Suprapubic skin (tissue), 4 donors: ENCODE results near the gene RGP1.

ENCODE experiments used
- EP300 ChIP-seq: sonication (generic); formaldehyde crosslinking; IDR thresholded peaks from one replicate; pipeline ENCODE4 v1.6.1; 2017; ENCODE audit warnings: antibody characterized with exemption
- POLR2A ChIP-seq, 2 donors: fragments of 450-650 bp; IDR thresholded peaks; one replicate each; pipeline ENCODE4 v1.6.1; 2017; ENCODE audit warnings: antibody characterized with exemption in 2 of 2, mild to moderate bottlenecking in 2 of 2, moderate library complexity in 2 of 2
- POLR2AphosphoS5 ChIP-seq, 3 donors: sonication (generic); formaldehyde crosslinking; IDR thresholded peaks; one replicate each; pipeline ENCODE4 v1.6.1; 2017; ENCODE audit warnings: antibody characterized with exemption in 3 of 3
- TF ChIP-seq, protein P1 (sequence below), 2 donors: fragments of 200-600 bp in 1 of 2; fragments of 450-650 bp in 1 of 2; sonication (generic) in 1 of 2; IDR thresholded peaks; one replicate each; pipeline ENCODE4 v1.5.1; 2016 to 2019; ENCODE audit warnings: antibody characterized with exemption in 2 of 2, mild to moderate bottlenecking in 1 of 2, moderate library complexity in 1 of 2

DNA sequence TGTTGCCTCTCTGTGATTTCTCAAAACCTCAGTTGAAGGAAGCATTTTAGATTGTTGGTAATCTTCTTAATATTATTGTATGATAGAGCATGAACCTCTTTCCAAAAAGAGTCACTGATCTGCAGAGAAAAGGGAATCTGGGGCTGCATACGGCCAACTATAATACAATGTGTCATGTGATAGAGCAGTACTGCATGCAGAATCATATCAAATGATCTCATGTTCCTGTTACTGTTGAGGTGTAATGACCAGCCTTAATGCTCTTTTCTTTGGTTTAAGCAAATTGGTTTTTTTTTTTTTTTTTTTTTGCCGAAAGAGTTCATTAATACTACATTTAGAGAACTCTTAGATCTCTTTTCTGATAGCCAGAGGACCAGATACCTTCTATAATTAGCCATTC, 17.9 kb downstream of the RGP1 start:
- TF ChIP-seq, protein P1, sequence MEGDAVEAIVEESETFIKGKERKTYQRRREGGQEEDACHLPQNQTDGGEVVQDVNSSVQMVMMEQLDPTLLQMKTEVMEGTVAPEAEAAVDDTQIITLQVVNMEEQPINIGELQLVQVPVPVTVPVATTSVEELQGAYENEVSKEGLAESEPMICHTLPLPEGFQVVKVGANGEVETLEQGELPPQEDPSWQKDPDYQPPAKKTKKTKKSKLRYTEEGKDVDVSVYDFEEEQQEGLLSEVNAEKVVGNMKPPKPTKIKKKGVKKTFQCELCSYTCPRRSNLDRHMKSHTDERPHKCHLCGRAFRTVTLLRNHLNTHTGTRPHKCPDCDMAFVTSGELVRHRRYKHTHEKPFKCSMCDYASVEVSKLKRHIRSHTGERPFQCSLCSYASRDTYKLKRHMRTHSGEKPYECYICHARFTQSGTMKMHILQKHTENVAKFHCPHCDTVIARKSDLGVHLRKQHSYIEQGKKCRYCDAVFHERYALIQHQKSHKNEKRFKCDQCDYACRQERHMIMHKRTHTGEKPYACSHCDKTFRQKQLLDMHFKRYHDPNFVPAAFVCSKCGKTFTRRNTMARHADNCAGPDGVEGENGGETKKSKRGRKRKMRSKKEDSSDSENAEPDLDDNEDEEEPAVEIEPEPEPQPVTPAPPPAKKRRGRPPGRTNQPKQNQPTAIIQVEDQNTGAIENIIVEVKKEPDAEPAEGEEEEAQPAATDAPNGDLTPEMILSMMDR (IDR thresholded peaks at IDR 0.05): no peak
- TF ChIP-seq POLR2A (IDR thresholded peaks at IDR 0.05) (no peak), EP300 (no peak), POLR2AphosphoS5 (IDR thresholded peaks at IDR 0.05) (no peak)
